ENCODE results near the gene ZSWIM7.
"Not testable (repeated sequence)": the region's sequence is repeated elsewhere in the genome, so short reads cannot be mapped to it uniquely, and the experiment has no call there.

The ZSWIM7 gene

GRCh38 chr17:15998031-15998562 is 1.4 kb downstream of the ZSWIM7 start:
- DNase-seq, result no peak

DNA sequence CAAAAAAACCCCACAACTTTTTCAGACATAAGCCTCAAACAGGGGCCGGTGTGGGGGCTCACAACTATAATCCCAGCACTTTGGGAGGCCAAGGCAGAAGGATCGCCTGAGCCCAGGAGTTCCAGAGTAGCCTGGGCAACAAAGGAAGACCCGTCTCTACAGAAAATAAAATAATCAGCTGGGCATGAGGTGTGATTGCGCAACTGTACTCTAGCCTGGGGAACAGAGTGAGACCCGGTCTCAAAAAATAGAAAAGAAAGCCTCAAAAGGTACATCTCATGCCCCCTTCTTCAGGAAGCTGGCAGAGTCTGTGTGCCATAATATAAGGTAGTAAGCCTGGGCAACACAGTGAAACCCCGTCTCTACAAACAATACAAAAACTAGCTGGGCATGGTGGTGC is 3.2 kb downstream of the ZSWIM7 start:
- no peak for DNase-seq

DNA sequence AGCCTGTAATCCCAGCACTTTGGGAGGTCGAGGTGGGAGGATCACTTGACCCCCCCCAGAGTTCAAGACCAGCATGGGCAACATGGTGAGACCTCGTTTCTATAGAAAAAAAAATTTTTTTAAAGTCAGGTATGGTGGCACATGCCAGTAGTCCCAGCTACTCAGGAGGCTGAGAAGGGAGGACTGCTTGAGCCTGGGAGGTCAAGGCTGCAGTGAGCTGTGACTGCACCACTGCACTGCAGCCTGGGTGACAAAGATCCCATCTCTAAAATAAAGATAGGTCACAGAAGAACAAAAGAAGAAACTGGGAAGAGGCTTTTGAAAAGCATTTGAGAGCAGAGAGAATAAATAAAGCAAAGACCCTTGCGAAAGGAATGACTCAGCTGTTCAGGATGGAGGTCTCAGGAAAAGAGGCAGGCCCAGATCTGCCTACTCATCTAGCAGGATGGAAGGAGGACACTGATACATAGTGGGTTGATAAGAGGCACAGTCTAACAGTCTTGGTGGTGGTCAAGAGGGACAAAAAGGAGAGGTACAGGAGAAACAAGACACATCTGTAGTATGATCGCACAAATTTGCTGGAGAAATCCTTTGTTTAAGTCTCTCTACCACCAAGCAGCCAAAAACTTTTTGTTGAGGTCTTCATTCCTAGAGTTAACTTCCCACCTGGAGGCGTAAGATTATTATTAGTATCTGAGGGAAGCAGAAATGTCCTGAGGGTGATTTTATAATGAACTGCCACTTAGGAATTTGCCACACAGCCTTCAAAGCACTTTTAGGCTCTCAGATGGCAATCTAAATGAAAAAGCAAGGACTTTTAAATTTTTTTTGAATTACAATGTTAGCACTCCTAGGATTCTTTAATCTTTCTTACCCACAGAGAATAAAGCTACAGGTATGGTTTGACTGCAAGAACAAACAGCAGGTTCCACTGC is 17.6 kb downstream of the ZSWIM7 start:
- DNase-seq, result no peak

GRCh38 chr17:15981208-15981607 is 18.3 kb downstream of the ZSWIM7 start:
- DNase-seq, result no peak

GRCh38 chr17:15979013-15979412 is 20.5 kb downstream of the ZSWIM7 start:
- DNase-seq, result not testable (repeated sequence)

- no peak for DNase-seq
Measured at GRCh38 chr17:15978606-15979005, 20.9 kb downstream of the ZSWIM7 start.

GRCh38 chr17:15977894-15978293 is 21.6 kb downstream of the ZSWIM7 start:
- no peak for DNase-seq

DNA sequence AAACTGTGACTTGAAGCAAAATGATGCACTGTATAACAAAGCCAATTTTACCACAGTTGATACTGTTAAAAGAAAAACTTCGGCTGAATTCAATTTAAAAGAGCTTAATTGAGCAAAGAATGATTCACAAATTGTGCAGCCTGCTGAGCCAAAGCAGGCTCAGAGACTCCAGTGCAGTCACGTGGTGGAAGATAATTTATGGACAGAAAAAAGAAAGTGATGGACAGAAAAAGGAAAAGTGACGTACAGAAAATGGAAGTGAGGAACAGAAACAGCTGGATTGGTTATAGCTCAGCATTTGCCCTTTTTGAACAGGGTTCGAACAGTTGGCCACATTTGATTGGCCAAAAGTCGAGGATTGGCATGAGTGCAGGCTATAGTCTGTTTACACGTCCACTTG is 25.7 kb downstream of the ZSWIM7 start:
- no peak for DNase-seq

GRCh38 chr17:15973016-15973415 is 26.5 kb downstream of the ZSWIM7 start:
- no peak for DNase-seq

- DNase-seq, result no peak
Measured at GRCh38 chr17:15972497-15972951, 27.0 kb downstream of the ZSWIM7 start.

DNA sequence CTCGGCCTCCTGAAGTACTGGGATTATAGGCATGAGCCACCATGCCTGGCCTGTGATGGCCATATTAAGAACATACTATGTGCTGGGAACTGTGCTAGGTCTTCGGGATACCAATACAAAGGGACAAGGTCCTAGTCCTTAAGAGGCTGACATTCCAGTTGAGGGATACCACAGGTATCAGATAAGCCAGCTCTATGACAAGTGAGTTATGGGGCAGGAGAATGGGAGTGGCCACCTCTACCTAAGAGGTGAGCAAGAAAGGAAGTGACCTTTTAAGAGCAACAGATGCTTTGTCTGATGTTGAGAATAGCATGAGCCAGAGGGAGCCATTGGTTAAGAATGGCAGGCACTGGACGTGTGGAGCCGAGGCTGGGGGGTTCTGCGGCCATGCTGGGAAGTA is 27.6 kb downstream of the ZSWIM7 start:
- no peak for DNase-seq

- DNase-seq, result no peak
Measured at GRCh38 chr17:15971098-15971678, 28.3 kb downstream of the ZSWIM7 start.

GRCh38 chr17:15970500-15970899 is 29.0 kb downstream of the ZSWIM7 start:
- DNase-seq, result no peak

- DNase-seq, result no peak
Measured at GRCh38 chr17:15969463-15969862, 30.0 kb downstream of the ZSWIM7 start.

- DNase-seq, result no peak
Measured at GRCh38 chr17:15967706-15968399, 31.7 kb downstream of the ZSWIM7 start.

DNA sequence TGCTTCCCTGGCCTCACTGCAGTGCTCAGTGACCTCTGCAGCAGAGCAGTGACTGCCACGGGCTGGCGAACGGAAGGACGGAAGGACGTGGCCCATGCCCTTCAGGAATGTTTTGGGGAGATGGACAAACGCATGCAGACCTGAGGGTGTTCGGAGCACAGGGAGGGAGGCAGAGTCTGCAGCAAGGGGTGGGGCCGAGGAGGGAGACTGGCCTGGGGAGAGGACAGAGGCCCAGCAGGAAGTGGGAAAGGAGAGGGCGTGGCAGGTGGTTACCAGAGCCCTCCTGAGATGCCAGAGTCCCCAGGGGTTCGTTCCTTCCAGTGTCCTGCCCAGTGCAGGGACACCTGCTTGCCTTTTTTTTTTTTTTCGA is 32.6 kb downstream of the ZSWIM7 start:
- DNase-seq, result no peak

DNA sequence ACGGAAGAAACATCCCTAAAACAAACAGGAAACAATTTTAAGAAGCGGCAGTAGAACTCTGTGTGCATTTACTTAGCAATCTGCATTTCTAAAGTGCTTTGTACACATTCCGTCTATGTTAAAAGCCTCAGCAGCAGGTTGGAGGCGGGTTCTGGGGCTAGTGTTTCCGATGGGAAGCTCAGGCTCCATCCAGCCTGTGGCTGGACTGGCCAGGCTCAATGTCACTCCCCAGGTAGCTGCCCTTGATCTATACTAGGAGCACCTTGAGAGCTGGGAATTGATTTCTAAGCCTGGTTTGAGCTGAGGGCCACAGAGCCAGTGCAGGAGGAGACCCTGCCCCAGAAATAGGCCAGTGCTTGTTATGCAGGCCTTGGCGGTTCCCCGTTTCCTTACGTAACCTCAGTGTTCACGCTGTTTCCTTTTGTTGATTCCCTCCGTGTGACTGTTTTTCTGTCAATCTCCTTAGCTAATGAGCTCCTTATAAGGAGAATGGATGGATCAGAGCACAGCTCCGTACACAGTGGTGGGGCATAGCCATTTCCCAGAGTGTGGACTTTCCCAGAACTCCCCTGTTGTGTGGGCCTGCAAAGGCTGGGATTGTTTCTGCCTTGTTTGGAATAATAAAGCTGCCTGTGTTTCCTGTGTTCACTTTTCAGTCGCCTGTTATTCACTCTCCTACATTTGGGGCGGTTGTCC is 33.2 kb downstream of the ZSWIM7 start:
- DNase-seq, result no peak

DNA sequence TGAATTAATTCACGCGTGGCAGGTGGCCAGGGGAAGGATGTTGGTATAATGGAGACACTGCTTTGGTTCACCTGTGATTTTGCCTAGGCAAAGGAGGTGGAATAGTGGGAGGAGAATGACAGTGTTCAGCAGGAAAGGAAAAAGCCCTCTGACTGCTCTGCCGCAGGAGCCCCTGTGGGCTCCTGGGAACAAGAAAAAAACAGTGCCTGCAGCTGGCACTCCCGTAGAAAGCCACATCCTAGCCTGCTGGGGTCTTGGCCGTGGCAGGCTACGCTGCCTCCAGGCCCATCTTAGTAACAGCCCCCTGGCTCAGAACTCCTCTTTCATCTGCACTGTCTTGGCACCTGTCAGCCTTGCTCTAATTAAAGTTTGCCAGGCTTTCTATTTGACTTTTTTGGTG is 34.0 kb downstream of the ZSWIM7 start:
- DNase-seq, result no peak

DNA sequence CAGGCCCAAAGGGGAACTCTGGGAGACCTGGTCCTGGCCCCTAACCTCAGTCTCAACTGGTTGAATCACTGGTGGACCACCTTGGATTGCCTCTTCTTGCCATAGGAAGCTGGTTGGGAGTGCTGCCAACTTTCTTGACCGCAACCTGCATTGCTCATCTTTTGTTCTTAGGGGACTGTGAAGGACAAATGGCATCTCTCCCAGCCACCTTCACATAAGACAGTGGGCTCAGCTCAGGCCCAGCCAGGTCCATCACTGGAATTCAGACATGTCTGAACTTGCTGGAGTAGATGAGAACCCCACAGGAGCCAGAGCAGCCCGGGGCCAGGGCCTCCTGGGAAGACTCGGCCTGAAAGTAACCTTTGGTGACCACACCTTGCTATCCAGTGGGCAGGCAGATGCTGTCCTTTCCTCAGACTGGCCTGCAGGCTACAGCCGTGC is 35.8 kb downstream of the ZSWIM7 start:
- DNase-seq, result no peak

GRCh38 chr17:15958484-15958854 is 41.0 kb downstream of the ZSWIM7 start:
- no peak for DNase-seq

GRCh38 chr17:15957608-15958307 is 41.7 kb downstream of the ZSWIM7 start:
- DNase-seq, result no peak

DNA sequence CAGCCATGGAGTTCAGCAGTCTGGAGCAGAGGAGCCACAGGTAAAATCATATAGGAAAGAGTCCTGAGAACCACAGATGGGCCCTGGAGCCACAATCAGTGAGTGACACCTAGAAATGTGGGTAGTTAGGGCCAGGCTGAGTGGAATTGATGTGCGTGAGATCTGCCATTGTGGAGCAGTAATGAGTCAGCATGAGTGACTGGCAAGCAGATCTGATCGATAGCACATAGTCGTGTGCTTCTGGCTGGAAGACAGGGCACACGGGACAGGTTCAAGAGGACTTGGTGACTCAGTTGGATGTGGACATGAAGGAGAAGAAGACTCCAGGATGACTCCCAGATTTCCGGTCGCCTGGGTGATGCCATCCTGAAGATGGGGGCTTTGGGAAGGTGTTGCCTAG is 42.3 kb downstream of the ZSWIM7 start:
- no peak for DNase-seq
